ENCODE measurements around the gene NTN5.
"Not testable (repeated sequence)": the region's sequence is repeated elsewhere in the genome, so short reads cannot be mapped to it uniquely, and the experiment has no call there.

Gene NTN5

DNA sequence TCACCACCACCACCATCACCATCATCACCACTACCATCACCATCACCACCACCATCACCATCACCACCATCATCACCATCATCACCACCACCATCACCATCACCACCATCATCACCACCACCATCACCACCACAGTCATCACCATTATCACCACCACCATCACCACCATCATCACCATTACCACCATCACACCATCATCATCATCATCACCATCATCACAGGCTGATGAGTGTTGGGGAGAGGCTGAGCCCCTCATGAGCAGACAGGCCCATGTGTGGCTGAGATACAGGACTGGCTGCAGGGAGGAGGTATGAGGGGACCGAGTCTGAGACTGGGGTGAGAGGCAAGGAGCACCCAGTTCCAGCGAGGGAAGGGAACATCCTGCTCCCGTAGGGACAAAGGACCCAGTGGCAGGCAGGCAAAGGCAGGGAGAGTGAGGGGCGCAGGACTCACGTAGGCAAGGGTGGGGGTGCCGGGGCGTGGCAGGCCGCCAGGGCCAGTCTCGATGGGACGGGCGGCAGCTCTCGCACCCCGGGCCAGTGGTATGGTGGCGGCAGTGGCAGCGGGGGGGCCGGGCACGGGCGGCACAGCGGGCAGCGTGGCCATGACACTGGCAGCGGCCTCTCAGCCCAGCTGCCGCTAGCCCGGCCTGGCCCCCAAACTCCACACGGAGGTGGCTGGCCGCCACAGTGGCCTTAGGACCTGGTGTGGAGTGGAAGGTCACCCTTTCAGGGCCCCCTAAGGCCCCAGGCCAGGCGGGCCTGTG, 2.7 kb downstream of the NTN5 start:
- no peak for DNase-seq

- no peak for DNase-seq
These were observed 4.1 kb downstream of the NTN5 start for GRCh38 chr19:48668761-48669160.

DNA sequence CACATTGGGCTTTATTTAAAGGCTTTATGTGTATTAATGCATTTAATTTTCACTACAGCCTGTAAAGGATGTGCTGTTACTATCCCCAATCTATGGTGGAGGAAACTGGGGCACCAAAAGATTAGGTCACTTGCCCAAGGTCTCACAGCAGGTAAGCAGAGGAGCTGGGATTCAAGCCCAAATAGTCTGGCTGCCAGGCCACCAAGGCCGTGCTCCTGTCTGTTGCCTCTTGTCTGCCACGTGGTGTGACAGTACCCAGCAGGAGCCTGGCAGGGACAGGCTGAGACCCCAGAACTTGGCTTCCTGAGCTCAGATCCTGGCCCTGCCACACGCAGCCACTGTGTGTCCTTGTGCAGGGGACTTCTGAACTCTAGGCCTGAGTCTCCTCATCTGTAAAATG, 4.5 kb downstream of the NTN5 start:
- no peak for DNase-seq

DNA sequence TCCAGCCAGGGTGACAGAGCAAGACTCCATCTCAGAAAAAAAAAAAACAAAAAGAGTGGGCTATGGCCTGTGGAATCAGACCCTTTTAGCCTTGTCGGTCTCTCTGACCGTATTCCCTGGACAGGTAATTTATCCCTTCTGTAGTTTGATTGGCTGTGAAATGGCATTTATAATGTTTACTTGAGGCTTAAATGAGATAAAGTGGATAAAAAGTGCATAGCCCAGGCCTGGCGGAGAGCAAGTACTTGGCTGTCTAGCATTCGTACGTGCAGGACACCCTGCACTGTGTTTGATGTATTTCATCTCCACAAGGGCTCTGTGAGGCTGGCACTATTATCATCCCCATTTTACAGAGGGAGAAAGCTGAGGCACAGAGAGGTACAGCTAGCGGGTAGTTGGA, 7.0 kb downstream of the NTN5 start:
- no peak for DNase-seq

DNA sequence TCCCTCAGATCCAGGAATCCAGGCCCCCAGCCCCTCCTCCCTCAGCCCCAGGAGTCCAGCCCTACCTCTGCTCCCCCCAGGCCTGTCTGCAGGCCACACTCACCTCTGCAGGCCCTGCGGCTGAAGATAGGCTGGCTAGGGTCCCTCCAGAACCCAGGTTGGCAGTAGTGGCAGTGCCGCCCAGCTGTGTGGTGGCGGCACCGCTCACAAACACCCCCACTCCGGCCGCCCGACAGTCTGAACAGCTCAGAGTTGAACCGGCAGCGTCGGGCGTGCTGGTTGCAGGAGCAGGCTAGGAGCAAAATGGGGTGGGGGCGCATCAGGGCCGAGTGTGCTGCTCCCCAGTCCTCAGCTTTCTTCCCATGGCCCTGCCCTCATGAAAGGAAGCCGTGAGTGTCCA, 8.3 kb downstream of the NTN5 start:
- DNase-seq = no peak

DNA sequence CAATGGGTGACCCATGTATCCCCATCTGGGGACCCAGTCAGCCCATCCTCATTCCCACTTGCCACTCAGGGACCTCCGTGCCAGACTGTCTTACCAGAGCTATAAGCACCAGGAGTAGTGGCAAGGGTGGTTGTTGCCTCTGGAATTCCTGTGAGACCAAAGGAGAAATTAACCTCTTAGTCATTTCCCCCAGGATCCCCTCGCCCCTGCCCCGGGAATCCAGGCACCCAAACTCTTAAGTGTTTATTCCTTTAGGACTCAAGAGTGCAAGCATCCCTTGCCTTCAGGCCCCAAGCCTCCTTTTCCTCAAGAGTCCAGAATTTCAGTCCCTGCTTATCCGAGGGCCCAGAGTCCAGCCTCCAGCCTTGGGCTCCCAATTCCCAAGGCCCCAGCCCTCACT, 9.2 kb downstream of the NTN5 start:
- no peak for DNase-seq

DNA sequence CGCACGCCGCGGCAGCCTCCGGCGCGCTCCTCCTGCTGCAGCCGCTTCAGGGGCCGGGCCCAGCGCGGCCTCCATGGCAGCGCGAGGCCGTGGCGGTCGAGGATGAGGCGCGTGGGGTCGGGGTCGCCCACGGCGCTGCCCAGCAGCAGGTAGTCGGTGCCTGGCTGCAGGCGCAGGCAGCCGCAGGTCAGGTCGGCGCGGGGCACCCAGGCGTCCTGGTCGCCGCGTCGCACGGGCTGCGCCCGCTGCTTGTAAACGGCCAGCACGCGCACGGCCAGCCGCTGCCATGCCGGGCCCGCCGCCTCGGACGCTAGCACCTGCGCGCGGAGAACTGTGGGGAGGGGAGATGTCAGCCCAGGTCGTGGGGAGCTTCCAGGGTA, 11.1 kb downstream of the NTN5 start:
- DNase-seq = no peak

DNA sequence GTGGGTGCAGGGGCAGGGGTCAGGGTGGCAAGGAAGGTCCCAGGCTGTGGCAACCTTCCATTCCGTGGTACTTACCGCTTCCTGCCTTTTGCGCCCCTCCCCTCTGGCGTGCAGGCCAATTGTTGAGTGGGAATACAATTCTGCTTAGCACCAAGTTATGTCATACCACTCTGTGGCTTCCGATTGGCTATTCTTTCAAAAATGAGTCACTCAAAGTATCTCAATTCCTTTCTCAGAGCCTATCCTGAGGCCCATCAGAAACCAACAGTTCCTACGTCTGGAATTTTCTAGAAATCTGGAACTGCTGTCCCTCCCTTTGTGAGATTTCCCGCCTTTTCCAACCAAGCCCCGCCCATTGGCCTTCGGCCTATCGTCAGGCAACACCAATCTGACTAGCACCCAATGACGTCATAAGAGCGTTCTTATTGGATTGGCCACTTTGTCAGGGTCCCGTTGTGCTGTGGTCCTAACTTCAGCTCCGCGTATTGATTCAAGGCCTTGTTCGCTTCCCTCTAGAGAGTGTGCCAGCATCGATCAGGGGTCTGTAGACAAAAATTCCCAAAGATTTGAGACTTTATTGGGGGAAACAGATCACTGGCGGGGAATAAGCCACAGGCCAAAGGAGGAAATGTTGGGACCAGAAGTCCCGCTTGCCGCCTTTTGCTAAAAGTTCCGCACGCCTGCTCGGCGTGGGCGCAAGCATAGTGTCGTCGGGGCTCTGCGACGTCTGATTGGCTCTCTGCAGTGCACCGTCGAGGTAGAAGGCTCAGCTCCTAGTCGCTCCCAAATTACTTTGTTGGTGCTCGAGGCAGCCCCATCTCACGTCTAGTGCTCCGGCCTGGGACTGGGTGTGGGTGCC, 11.7 kb downstream of the NTN5 start:
- DNase-seq = peak; percentile 53 to 76

DNA sequence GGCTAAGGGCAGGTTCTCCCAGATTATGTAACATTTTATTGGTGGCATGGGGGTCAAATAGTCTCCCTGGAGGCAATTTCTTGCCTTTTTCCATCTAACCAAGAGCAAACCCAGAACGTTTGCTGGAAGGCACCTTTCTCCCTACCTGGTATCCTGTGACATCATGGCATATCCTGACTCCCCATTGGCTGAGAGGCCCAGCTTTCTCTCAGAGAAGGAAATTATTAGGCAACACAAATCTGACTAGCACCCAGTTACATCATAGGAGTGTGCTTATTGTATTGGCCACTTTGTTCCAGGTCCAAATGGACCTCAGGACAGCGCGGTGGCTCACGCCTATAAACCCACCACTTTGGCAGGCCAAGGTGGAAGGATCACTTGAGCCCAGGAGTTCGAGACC, 13.0 kb downstream of the NTN5 start:
- no peak for DNase-seq

GRCh38 chr19:48658483-48658882, 14.3 kb downstream of the NTN5 start:
- DNase-seq = no peak

GRCh38 chr19:48657828-48658227, 15.0 kb downstream of the NTN5 start:
- not testable (repeated sequence) for DNase-seq

GRCh38 chr19:48656840-48657474, 15.9 kb downstream of the NTN5 start:
- no peak for DNase-seq

GRCh38 chr19:48654299-48655059, 18.3 kb downstream of the NTN5 start:
- no peak for DNase-seq

- no peak for DNase-seq
These were observed 21.2 kb downstream of the NTN5 start for GRCh38 chr19:48651683-48652048.

- no peak for DNase-seq
These were observed 21.7 kb downstream of the NTN5 start for GRCh38 chr19:48650974-48651682.

DNA sequence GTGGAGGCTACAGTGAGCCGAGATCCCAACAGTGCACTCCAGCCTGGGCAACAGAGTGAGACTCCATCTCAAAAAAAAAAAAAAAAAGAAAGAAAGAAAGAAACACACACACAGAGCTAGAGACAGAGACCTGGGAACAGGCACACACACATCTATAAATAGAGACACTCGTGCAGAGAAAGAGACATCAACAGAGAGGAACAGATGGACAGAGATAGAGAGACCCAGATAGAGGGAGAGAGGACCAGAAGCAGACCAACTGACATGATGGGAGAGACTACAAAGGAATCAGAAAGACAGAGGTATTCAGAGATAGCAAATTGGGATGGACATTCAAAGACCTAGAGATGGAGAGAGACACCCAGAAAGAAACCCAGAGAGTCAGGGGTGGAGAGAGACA, 24.7 kb downstream of the NTN5 start:
- no peak for DNase-seq

GRCh38 chr19:48646722-48647216, 26.0 kb downstream of the NTN5 start:
- no peak for DNase-seq

GRCh38 chr19:48646001-48646721, 26.7 kb downstream of the NTN5 start, which contains the start of gene CA11:
Gene CA11, minus strand, starts transcription at chr19:48646187. Its CDS starts 555 bp downstream, at chr19:48645632.
- DNase-seq = peak; percentile 82 to 89

- DNase-seq = no peak
These were observed 27.2 kb downstream of the NTN5 start for GRCh38 chr19:48645620-48646000.

- DNase-seq = peak; percentile 70 to 87
These were observed 27.8 kb downstream of the NTN5 start for GRCh38 chr19:48644839-48645619.

Measured in hippocampal formation (tissue), 2 donors.